Middle frontal gyrus (tissue), 1 donor: Measurements from ENCODE around the gene MAPKAPK3.
"Not testable (repeated sequence)": the region's sequence is repeated elsewhere in the genome, so short reads cannot be mapped to it uniquely, and the experiment has no call there.

Experiments used
- DNase-seq: peaks from one replicate; pipeline ENCODE4 v3.0.0-alpha.2; 2015; ENCODE audit warnings: low spot score; ENCODE audit errors: extremely low spot score

The MAPKAPK3 gene

DNA sequence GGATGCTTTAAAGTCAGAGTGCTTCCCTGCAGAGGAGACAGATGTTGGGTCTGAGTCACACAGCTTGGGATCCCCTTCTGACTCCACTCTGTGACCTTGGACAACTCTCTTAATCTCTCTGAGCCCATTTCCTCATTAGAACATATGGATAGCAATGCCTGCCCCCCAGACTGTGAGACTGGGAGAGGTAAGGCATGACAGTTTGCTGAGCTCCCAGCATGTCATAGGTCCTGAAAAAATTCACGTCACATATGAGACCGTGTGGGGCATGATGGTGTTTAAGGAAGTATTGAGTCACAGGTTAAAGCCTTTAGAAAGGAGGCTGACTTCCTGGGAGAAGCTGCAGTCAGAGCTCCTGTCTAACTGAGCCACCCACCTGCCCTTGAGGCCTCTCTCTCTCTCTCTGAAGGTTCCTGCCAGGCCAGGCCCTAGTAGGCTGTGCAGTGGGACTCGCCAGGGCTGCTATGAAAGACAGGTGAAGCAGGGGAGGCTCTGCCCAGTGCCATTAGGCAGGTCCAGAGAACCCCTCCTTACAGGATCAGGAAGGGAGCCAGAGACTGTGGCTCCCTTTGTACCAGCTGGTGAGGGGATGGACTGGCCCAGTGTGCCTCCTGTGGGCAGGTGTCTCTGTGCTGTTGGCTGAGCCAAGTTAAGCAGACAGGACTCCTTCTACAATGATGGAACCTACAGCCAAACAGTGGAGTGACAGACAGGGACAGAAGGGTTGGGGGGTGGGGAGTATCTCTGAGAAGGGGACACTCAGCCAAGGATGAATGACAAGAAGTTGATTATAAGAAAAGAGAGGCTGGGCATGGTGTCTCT lies 38.3 kb downstream of the MAPKAPK3 start:
- DNase-seq = no peak

GRCh38 chr3:50656417-50657195 lies 39.7 kb downstream of the MAPKAPK3 start:
- no peak for DNase-seq

- no peak for DNase-seq
Measured at GRCh38 chr3:50657407-50657806, 40.5 kb downstream of the MAPKAPK3 start.

DNA sequence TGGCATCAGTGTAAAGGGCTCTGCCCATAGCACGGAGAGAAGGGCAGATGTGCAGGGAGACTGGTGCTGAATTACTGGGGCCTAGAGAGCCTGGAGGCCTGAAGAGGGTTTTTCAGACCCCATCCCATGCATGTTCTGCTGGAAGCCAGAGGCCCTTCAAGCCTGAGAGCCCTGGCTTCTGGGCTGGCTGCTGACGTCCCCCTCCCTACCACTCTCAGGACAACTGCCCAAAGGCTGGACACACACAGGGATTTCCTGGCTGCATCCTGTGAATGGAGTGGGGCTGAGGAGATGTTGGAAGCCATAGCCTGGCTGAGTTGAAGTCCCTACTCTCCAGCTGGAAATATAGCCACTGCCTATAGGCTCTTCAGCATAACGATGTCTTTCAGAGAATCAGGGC lies 40.9 kb downstream of the MAPKAPK3 start:
- no peak for DNase-seq

DNA sequence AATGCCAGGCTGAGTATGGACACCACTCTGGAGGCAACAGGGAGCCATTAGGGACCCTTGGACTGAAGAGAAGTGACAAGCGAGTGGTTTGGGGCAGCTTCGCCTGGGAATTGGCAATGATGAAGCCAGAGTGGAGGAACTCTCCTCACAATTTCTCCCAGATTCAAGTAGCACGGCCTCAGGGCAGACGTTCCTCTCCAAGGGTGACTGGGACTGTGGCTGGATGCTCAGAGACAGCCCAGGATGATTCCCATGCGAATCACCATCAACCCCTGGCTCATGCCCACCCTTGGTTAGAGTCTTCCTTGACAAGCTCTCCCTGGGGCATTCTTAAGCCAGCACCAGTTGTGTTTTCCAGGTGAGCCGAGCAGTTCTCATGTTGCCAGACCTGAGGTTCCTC lies 41.5 kb downstream of the MAPKAPK3 start:
- DNase-seq = no peak

DNA sequence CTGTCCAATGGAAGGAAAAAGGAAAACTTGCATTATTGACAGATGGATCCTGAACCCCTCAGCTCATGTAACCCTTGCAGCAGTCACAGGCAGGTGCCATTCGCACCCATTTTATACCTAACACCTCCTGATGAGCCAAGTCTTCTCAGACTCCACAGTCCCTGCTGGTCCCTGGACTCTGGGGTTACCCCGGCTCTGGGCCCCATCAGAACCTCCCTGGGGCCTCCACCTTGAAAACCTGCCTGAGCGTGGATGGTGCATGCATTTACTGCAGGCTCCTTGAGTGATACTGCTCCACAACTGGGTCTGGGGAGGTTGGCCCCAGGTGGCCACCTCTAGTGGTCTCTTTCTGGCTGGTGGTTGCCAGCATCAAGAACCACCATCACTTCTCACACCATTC lies 41.9 kb downstream of the MAPKAPK3 start:
- DNase-seq = no peak

- no peak for DNase-seq
Measured at GRCh38 chr3:50660386-50660785, 43.4 kb downstream of the MAPKAPK3 start.

- no peak for DNase-seq
Measured at GRCh38 chr3:50661321-50661837, 44.4 kb downstream of the MAPKAPK3 start.

DNA sequence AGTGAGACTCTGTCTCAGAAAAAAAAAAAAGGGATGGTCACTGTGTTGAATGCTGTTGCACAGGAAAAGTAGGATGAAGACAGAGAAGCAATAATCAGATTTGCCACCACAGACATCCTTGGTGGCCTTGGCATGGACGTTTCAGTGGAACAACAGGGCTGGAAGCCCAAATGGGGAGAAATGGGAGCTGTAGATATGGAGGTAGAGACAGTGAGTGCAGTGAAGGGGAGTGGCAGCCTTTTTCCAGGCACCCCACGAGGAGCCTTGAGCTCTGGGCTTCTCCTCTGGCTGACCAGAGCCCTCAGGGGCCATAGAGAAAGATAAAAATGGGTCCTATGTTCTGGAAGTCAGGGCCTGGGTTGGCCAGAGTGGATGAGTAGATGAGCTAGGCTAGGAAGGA lies 45.5 kb downstream of the MAPKAPK3 start:
- no peak for DNase-seq

- DNase-seq = no peak
Measured at GRCh38 chr3:50665081-50665840, 48.3 kb downstream of the MAPKAPK3 start.

DNA sequence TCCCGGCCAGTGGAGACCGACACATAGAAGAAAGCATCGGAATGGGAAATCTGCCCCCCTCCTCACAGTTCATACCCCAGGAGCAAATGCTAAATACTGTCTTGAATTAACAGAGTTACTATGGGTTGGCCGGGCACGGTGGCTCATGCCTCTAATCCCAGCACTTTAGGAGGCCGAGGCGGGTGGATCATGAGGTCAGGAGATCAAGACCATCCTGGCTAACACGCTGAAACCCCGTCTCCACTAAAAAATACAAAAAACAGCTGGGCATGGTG lies 48.8 kb downstream of the MAPKAPK3 start:
- not testable (repeated sequence) for DNase-seq

DNA sequence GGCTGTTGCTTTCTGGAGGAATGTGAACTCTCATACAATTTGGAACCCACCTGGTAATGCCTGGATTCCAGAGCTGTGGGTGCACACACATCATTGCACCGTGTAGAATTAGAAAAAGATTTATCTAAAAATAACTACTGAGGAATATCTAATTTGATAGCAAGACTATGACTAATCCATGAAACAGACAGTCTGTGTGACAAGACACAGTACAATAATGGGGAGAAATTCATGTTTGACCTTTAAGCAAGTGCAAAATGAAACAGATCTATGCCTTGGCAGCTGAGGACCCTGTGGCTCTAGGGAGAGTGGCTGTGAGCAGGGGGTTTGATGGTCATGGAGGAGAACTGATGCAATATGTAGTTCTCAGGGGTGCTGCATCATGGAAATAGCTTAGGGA lies 49.9 kb downstream of the MAPKAPK3 start:
- no peak for DNase-seq

DNA sequence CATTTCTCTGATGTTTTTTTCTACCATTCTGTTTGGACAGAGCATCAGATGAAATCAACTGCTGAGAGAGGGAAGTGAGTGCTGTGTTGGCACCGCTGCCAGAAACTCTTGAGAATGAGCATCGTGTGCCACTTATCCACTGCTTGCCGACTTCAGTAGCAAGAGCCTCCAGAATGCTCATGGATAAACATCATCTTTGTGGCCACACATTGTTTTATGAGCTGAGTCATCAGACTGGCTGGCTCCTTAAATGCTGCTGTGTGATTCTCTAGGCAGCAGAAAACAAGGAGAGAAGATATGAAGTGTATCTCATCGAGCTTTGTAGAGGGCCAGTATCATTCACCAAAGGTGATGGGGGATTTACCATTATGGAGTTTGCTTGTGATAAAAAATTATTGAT lies 54.4 kb downstream of the MAPKAPK3 start:
- no peak for DNase-seq

- DNase-seq = no peak
Measured at GRCh38 chr3:50672656-50673055, 55.7 kb downstream of the MAPKAPK3 start.

GRCh38 chr3:50673931-50674330 lies 57.0 kb downstream of the MAPKAPK3 start:
- DNase-seq = no peak

- peak; percentile 61 for DNase-seq
Measured at GRCh38 chr3:50674349-50675178, 57.6 kb downstream of the MAPKAPK3 start, which contains the start of gene DOCK3. Gene DOCK3 (plus strand): TSS chr3:50674927. CDS start chr3:50675264, 337 bp downstream.

DNA sequence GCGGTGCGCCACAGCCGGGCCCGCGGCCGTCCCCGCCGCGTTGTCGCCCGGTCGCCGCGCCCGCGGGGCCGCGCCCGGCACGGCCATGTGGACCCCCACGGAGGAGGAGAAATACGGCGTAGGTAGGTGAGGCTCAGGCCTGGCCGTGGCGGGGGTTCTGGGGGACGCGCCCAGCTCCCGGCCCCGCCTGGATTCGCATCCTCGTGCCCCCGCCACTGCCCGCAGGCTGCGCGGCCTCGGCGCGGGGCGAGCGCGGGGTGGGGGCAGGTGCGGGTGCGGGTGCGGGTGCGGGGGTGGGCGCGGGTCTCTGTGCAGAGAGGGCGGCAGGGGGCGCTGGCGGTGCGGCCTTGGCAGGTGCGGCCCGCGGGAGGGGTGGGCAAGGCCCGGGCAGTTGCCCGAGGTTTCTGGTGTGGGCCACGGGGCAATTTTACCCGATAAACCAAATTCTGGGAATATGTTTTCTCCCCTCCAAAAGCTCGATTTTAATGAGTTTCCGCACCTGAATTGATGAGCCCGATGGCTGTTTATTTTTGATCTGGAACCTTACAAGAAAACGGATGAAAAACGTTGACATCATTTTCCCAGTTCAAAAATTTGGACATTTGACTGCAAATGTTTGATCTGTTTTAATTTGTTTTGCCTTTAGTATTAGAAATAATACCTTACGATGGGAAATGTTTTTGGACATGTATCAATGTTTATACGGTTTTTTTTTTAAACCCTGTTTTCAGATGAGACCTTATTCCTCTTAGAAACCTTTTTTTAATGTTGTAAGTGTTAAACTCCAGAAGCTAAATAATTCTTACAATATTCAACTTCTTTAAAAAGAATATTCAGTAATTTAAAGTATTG lies 58.5 kb downstream of the MAPKAPK3 start:
- DNase-seq = no peak

DNA sequence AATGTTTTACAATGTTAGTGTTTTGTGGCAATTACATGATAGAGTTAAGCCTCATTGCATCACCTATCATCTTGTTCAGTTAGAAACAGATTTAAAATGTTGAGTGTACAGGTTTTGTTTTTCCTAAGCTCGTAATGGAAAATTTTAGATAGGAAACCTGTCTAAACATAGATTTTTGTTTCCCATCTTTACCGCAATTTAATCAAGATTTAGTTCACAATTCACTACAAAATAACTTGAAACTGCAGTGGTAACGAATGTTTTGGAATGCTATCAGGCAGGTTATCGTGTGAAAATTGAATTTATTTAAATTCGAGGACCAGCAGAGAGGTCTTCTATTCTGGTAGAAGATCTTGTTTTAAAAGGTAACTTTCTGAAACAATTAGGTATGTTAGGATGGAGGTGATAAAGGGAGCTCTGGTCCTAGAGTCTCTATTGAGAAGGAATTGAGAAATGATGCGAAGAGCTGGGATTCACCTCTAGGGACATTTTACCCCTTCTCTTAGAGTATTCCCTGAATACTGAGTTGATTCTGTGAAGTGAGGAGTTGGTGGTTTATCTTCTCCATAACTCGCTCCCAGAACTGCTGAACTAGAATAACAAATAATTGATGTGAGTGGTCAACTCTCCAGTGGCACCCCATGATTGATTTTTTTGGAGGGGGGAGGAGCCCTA lies 59.2 kb downstream of the MAPKAPK3 start:
- no peak for DNase-seq

- DNase-seq = no peak
Measured at GRCh38 chr3:50687127-50687751, 70.3 kb downstream of the MAPKAPK3 start.
